Endodermal cell (in vitro differentiated cells): Measurements from ENCODE around the gene PRMT7. TPM values are rescaled to one million over a fixed set of nuclear protein-coding genes. Genes with fewer than 3 reads are reported as not detected.

Experiments used
- DNase-seq: peaks from one replicate; pipeline ENCODE4 v3.0.0-alpha.2; 2017
- H3K27ac ChIP-seq: 2 replicates; pipeline ENCODE4 v1.5.1; 2013; ENCODE audit warnings: mild to moderate bottlenecking, low read depth, low read length, moderate library complexity
- H3K27me3 ChIP-seq: 2 replicates; pipeline ENCODE4 v1.6.1; 2013; ENCODE audit warnings: mild to moderate bottlenecking, low read length, moderate library complexity; ENCODE audit not compliant: insufficient read depth, control insufficient read depth, poor library complexity, severe bottlenecking
- H3K36me3 ChIP-seq: 2 replicates; pipeline ENCODE4 v1.7.0; 2013; ENCODE audit warnings: mild to moderate bottlenecking, low read length, moderate library complexity; ENCODE audit not compliant: control insufficient read depth, insufficient read depth
- H3K4me1 ChIP-seq: one replicate; pipeline ENCODE4 v1.7.0; 2013; ENCODE audit warnings: low read length; ENCODE audit not compliant: control insufficient read depth, insufficient read depth
- H3K4me3 ChIP-seq: 2 replicates; pipeline ENCODE4 v1.5.1; 2013; ENCODE audit warnings: mild to moderate bottlenecking, low read length, moderate library complexity
- H3K9ac ChIP-seq: 2 replicates; pipeline ENCODE4 v1.6.1; 2013; ENCODE audit warnings: mild to moderate bottlenecking, low read length, moderate library complexity; ENCODE audit not compliant: poor library complexity, severe bottlenecking; ENCODE audit errors: extremely low read depth
- H3K9me3 ChIP-seq: 2 replicates; pipeline ENCODE4 v1.6.1; 2013; ENCODE audit warnings: mild to moderate bottlenecking, low read length, moderate library complexity; ENCODE audit not compliant: control insufficient read depth
- H3K27ac Mint-ChIP-seq: 2 replicates; pipeline ENCODE4 v1.8.0; 2020; ENCODE audit warnings: mixed read lengths
- H3K27me3 Mint-ChIP-seq: 2 replicates; pipeline ENCODE4 v1.8.0; 2021; ENCODE audit warnings: mild to moderate bottlenecking, mixed read lengths; ENCODE audit not compliant: insufficient read depth
- H3K36me3 Mint-ChIP-seq: 2 replicates; pipeline ENCODE4 v1.8.0; 2020; ENCODE audit warnings: low read depth, mixed read lengths
- H3K4me1 Mint-ChIP-seq: 2 replicates; pipeline ENCODE4 v1.8.0; 2020; ENCODE audit warnings: mixed read lengths
- H3K4me3 Mint-ChIP-seq: 2 replicates; pipeline ENCODE4 v1.8.0; 2020; ENCODE audit warnings: mild to moderate bottlenecking, moderate library complexity, mixed read lengths
- H3K9me3 Mint-ChIP-seq: 2 replicates; pipeline ENCODE4 v1.8.0; 2020; ENCODE audit warnings: mild to moderate bottlenecking, mixed read lengths
- WGBS, 2 experiments: methylation state at CpG; one replicate each; pipeline versions ENCODE4 v1.1.5 to v1.1.7; 2013; ENCODE audit warnings: missing lambda C conversion rate in 2 of 2, mixed read lengths in 1 of 2; ENCODE audit not compliant: insufficient coverage in 1 of 2, insufficient read length in 1 of 2; 5-methylcytosine and 5-hydroxymethylcytosine counted together
- total RNA-seq, 2 donors: library from RNA; stranded (reverse); fragmentation: NEBNext Ultra II Directional in 1 of 2; extraction: Animal tissue kit (Norgen Biotek cat#: 25700) in 1 of 2; gene quantifications; 2 replicates in 1 of 2; 3 replicates in 1 of 2; pipeline ENCODE4 v1.2.1, GENCODE V29; 2021
- TF ChIP-seq, protein P1 (sequence below): fragments of 200-600 bp; sonication (generic); conservative IDR thresholded peaks from 2 replicates; pipeline ENCODE4 v1.5.0; 2021; ENCODE audit warnings: antibody characterized with exemption, mild to moderate bottlenecking

PRMT7 gene
- total RNA-seq, 2 donors from 2014 or later, result 63.9 to 68.5 TPM

GRCh38 chr16:68373528-68374245, 62.9 kb downstream of the PRMT7 start:
- H3K27ac Mint-ChIP-seq, result no peak overlapping the region
- H3K27me3 Mint-ChIP-seq, result no peaks in the 10 kb centered on the region

GRCh38 chr16:68374246-68374805, 63.5 kb downstream of the PRMT7 start:
- H3K4me1 Mint-ChIP-seq, result peaks cover 13% of the 10 kb centered on the region
- Histone ChIP-seq H3K9ac (no peak overlapping the region), H3K9me3 (no peaks in the 10 kb centered on the region), H3K36me3 (no peaks in the 10 kb centered on the region), H3K27me3 (no peaks in the 10 kb centered on the region), H3K27ac (no peak overlapping the region), H3K4me1 (peaks cover 4% of the 10 kb centered on the region), H3K4me3 (no peak overlapping the region)
- 88 to 89% methylated on average over 5 to 10 of the region's 10 CpGs for WGBS, 2 experiments
- DNase-seq, result no peak
- TF ChIP-seq, protein P1, sequence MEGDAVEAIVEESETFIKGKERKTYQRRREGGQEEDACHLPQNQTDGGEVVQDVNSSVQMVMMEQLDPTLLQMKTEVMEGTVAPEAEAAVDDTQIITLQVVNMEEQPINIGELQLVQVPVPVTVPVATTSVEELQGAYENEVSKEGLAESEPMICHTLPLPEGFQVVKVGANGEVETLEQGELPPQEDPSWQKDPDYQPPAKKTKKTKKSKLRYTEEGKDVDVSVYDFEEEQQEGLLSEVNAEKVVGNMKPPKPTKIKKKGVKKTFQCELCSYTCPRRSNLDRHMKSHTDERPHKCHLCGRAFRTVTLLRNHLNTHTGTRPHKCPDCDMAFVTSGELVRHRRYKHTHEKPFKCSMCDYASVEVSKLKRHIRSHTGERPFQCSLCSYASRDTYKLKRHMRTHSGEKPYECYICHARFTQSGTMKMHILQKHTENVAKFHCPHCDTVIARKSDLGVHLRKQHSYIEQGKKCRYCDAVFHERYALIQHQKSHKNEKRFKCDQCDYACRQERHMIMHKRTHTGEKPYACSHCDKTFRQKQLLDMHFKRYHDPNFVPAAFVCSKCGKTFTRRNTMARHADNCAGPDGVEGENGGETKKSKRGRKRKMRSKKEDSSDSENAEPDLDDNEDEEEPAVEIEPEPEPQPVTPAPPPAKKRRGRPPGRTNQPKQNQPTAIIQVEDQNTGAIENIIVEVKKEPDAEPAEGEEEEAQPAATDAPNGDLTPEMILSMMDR, result no peak
- H3K4me3 Mint-ChIP-seq, result no peak overlapping the region
- no peaks in the 10 kb centered on the region for H3K9me3 Mint-ChIP-seq
- H3K27me3 Mint-ChIP-seq, result no peaks in the 10 kb centered on the region
- H3K27ac Mint-ChIP-seq, result no peak overlapping the region
- H3K36me3 Mint-ChIP-seq, result no peaks in the 10 kb centered on the region

More at GRCh38 chr16:68373528-68374245, 62.9 kb downstream of the PRMT7 start:
- no peak for DNase-seq
- Histone ChIP-seq H3K36me3 (no peaks in the 10 kb centered on the region), H3K27ac (no peak overlapping the region), H3K4me1 (peaks cover 4% of the 10 kb centered on the region), H3K9ac (no peak overlapping the region), H3K27me3 (no peaks in the 10 kb centered on the region), H3K9me3 (no peaks in the 10 kb centered on the region), H3K4me3 (no peak overlapping the region)
- peaks cover 13% of the 10 kb centered on the region for H3K4me1 Mint-ChIP-seq
- TF ChIP-seq, protein P1, result no peak
- WGBS, 2 experiments, result 93 to 95% methylated on average over 6 to 18 of the region's 18 CpGs
- no peaks in the 10 kb centered on the region for H3K9me3 Mint-ChIP-seq
- H3K36me3 Mint-ChIP-seq, result no peaks in the 10 kb centered on the region
- no peak overlapping the region for H3K4me3 Mint-ChIP-seq

DNA sequence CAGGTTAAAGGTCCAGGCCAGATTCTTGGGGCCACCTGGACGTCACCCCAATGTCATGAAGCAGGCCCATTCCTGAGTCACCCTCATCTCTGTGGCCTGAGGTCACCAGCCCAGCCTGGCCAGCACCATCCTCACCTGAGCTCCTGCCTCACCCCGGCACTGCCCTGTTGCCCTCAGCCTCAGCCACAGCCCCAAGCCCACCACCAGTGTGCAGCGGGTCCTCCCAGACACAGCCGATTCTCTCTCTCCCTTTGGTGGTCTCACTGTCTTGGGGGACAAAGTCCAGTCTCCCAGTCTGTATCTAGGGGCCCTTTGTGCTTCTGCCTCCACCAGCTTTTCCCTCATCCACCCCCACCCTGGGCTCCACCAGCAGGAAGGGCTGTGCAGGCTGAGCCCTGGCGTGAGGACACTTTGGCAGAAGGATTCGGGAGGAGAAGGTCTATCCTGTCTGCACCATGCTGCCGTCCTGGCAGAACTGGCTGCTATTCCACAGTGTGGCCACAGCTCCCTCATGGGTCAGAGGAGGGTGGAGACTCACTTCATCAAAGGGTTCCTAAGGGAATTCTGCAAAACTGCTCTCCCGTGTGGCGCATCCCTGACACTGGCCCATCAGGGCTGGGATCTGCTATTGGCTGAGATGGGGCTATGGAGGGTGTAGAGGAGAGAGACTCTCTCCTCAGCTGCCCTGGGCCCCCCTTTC, 64.3 kb downstream of the PRMT7 start:
- Mint-ChIP-seq H3K4me3 (no peak overlapping the region), H3K36me3 (no peaks in the 10 kb centered on the region), H3K9me3 (no peaks in the 10 kb centered on the region), H3K27me3 (no peaks in the 10 kb centered on the region), H3K4me1 (peaks cover 13% of the 10 kb centered on the region), H3K27ac (no peak overlapping the region)
- no peaks in the 10 kb centered on the region for H3K9me3 ChIP-seq
- no peak overlapping the region for H3K27ac ChIP-seq
- H3K36me3 ChIP-seq, result no peaks in the 10 kb centered on the region
- no peak overlapping the region for H3K4me3 ChIP-seq
- peaks cover 4% of the 10 kb centered on the region for H3K4me1 ChIP-seq
- TF ChIP-seq, protein P1, result peak; percentile 36
- H3K9ac ChIP-seq, result no peak overlapping the region
- peak; percentile 72 for DNase-seq
- H3K27me3 ChIP-seq, result no peaks in the 10 kb centered on the region
- 83 to 89% methylated on average over 3 to 9 of the region's 9 CpGs for WGBS, 2 experiments
